SIG-M5 (cell line): ENCODE measurements around the gene BRI3.

Source experiments
- DNase-seq: peaks from one replicate; lab custom pipeline; 2025; lab: John Stamatoyannopoulos, UW

Gene BRI3

GRCh38 chr7:98252425-98253054 is 28.9 kb upstream of the BRI3 start:
- DNase-seq, result no peak

DNA sequence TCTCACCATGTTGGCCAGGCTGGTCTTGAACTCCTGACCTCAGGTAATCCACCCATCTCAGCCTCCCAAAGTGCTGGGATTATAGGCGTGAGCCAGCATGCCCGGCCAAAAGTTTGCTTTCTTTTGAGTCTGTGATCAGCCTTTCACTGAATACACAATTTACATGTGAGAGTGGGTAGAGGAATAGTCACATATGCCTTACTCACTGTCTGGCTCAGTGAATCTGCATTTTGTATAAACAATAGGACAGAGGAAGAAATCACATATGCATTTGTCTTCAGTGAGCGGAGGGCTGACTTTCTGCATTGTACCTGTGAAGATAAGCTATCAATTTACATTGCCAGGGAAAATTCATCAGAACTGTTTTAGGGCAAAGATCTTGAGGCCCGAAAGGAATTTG is 27.0 kb upstream of the BRI3 start:
- no peak for DNase-seq

DNA sequence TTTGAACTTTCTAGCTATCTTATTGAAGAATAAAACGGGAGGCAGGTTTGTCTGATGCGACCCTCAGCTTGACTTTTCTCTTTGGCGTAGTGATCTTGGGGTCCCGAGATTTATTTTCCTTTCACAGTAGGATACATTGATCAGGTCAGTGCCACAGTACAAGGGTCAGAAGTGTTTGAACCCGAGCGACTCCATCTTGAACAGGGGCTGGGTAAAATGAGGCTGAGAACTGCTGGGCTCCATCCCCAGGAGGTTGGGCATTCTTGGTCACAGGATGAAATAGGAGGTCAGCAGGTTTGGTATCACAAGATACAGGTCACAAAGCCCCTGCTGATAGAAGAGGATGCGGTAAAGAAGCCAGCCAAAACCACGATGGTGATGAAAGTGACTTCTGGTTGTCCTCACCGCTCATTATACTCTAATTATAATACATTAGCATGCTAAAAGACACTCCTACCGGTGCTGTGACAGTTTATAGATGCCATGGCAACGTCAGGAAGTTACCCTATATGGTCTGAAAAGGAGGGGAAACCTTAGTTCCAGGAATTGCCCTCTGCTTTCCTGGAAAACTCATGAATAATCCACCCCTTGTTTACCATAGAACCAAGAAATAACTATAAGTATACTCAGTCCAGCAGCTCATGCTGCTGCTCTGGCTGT is 26.4 kb upstream of the BRI3 start:
- no peak for DNase-seq

GRCh38 chr7:98256431-98256830 is 25.1 kb upstream of the BRI3 start:
- no peak for DNase-seq

DNA sequence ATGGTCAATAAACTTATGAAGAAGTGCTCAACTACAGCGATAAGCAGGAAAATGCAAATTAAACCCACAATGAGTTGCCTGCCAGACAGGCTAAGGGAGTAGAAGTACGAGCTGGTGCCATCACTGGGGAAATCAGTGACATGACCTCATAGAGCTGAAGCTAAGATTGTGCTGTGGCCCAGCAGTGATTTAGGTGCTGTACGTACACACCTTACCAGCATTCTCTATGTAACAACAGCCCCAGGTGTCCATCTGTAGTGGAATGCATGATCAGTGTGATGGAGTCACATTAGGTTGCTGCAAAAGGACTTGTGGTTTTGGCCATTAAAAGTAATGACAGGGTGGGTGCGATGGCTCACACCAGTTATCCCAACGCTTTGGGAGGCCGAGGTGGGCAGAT is 23.8 kb upstream of the BRI3 start:
- DNase-seq, result no peak

- no peak for DNase-seq
These were observed 15.6 kb upstream of the BRI3 start for GRCh38 chr7:98265841-98266271.

DNA sequence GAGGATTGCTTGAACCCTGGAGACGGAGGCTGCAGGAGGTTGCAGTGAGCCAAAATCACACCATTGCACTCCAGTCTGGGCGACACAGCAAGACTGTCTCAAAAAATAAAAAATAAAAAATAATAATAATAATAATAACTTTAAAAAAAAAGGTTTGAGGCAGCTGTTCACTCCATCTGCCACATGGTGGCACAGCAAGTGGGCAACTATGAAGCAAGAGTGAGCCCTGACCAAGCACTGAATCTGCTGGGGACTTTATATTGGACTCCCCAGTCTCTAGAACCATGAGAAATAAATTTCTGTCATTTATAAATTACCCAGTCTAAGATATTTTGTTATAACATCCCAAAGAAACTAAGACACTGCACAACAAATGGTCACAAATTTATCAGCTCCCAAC is 14.6 kb upstream of the BRI3 start:
- no peak for DNase-seq

- no peak for DNase-seq
These were observed 14.2 kb upstream of the BRI3 start for GRCh38 chr7:98267303-98267702.

- peak; percentile 9 for DNase-seq
These were observed 5.2 kb upstream of the BRI3 start for GRCh38 chr7:98276241-98276761.

- DNase-seq, result no peak
These were observed 3.1 kb upstream of the BRI3 start for GRCh38 chr7:98278408-98278807.

- DNase-seq, result no peak
These were observed 2.5 kb upstream of the BRI3 start for GRCh38 chr7:98278936-98279335.

DNA sequence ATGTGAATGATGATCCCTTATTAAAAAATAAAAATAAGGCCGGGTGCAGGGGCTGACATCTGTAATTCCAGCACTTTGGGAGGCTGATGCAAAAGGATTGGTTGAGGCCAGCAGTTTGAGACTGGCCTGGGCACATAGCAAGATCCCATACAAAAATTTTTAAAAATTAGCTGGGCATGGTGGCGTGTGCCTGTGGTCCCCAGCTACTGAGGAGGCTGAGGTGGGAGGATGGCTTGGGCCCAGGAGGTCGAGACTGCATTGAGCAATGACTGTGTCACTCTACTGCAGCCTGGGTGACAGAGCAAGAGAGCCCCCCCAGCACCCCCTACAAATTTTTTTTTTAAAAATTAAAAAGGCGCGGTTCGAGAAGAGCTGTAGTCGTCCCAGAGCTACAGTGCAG is 1.2 kb upstream of the BRI3 start:
- DNase-seq, result no peak

DNA sequence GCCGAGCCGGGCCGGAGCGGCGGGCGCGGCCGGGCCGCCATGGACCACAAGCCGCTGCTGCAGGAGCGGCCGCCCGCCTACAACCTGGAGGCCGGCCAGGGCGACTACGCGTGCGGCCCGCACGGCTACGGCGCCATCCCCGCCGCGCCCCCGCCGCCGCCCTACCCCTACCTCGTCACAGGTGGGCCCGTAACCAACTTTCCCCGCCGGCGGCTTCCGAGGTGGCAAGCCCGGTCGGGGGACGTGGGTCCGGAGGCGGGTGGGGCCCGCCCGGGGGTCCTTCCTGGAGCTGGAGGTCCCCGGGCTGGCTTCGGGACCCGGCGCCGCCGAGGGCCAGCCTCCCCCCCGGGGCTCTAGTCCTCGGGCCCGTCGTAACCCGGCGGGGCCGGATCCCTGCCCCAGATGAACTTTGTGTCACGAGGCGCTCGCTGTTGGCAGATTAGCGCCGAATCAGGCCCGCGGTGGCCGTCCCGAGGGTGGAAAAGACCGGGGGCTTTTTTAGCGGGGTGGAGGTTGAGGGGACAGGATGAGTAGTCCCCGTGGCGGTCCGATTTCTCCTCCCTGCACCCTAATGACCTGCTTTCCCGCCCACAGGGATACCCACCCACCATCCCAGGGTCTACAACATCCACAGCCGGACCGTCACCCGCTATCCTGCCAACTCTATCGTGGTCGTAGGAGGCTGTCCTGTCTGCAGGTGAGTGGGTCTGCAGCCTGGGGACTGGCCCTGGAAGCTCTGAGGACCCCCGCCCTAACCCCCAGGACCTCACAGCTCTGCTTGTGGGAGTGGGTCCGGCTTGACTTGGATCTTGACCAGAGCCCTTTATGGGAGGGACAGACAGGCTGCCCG is 496 bp downstream of the BRI3 start:
- DNase-seq, result no peak

DNA sequence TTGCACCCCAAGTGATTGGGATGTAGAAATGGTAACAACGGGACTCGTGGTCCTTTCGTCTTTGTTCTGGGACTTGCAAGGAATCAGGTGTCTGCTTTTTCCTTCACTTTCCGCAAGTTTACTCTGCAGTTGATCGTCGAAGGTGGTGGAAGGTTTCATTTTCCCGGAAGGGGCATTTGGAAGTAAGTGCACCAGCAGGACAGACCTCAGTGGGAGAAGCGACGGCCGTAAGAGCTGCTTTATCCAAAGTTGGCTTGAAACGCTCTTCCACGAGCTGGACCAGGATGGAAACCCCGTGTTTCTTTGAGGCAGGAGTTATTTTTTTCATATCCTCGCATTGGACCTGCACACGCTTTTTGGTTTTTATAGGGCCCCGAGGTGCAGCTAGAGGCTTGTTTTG is 1.2 kb downstream of the BRI3 start:
- no peak for DNase-seq

- peak; percentile 74 for DNase-seq
These were observed 1.8 kb downstream of the BRI3 start for GRCh38 chr7:98283127-98283886.

DNA sequence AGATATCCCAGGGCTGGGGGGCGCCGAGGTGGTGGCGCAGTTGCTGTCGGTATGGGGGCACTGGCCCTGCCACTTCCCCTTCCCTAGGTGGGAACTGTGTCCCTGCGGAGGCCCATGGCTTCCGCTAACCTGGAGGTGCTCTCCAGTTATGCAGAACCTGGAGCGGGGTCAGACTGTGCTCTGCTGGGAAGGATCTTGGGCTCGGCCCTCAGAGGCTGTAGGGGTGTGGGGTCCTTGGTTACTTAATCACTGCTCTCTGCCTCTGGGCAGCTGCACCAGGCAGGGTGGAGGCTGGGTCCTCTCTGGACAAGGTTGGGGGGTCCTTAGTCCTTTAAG is 2.4 kb downstream of the BRI3 start:
- no peak for DNase-seq

DNA sequence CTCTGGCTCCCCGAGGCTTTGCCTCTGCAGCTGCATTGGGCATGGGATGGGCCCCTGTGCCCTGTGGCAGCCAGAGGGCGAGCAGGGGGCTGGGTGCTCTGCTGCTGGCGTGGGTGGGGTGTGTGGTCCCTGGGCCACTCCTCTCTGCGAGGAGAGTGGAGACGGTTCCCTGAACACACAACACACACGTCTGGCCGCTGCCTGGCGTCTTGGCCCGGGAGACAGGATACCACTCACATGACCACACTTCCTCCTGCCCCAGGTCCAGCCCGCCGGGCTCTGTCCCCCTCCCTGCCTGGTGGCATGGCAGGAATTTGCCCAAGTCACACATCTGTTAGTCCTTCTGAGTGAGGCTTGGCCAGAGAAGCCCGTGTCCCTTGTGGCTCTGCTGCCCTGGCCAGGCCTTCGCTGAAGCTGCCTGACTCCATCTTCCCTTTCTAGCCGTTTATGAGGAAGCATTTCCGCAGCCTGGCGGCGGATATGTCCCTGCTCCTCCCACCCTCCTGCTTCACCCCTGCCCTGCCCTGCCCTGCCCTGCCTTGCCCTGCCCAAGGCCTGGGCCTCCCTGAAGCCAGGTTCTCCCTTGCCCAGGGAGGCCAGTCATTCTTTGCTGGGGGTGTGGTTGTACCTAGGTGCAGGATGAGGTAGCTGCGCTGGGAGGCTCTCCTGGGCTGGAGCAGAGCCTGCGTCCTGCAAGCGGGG is 3.0 kb downstream of the BRI3 start:
- DNase-seq, result no peak

DNA sequence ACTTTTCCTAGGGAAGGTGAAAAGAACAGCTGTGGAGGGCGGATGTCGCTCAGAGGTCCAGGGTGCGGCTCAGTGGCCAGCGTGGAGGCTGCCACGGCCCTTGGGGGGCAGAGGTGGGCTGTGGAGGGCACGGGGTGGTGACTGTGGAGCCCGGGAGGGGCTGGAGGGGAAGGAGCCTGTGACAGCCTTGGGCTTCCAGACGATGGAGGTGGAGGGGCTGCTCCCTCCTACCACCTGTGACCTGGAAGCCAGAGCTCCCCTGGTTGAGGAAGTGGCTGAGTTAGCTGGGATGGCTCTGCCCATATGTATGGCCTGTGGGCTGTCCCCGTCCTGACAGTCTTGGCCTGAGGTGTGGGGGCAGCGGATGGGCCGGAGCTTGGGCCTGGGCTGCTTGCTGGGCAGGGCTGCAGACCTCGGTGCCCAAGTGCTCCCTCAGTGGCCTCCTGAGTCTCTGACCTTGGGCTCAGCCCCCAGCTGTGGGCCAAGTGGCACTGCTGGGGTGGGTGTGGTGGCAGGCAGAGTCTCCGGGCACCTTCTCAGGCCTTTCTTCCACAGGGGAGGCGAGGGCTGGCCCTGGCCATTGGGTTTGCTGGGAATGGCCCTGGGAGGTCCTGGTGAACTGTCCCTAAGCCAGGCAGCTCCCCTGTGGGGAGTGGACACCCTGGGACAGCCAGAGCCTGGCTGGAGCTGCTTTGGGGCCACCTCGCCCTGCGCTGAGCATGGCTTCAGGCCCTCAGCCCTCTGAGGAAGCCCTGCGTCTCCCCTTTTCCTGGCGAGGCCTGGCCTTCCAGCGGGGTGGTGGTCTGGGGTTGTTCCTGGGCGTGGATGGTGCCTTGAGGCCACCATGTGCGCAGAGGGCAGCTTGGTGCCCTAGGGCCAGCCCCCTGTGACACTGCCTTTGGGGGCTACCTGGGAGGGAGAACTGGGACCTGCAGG is 3.9 kb downstream of the BRI3 start:
- no peak for DNase-seq

DNA sequence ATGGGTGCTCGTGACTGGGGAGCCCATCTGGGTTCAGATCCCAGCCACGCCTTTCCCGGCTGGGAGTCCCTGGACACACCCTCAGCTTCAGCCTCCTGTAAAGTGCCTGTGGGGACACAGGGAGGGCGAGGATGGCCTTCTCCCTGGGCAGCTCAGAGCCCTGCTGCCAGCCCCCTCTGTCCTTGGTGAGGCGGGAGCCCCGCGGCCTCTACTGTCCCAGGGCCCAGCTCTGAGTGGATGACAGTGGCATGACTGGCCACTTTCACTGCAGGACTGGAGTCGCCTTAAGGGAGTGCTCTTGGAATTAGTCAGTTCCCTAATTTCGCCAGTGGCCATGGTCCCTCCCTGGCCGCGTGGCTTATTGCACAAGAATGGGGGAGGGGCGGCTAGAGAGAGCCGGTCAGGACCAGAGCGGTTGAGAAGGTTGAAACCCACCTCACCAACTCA is 4.6 kb downstream of the BRI3 start:
- DNase-seq, result no peak

- DNase-seq, result no peak
These were observed 5.4 kb downstream of the BRI3 start for GRCh38 chr7:98286701-98287485.
